ENCODE results near the gene FASTKD3.

DNA sequence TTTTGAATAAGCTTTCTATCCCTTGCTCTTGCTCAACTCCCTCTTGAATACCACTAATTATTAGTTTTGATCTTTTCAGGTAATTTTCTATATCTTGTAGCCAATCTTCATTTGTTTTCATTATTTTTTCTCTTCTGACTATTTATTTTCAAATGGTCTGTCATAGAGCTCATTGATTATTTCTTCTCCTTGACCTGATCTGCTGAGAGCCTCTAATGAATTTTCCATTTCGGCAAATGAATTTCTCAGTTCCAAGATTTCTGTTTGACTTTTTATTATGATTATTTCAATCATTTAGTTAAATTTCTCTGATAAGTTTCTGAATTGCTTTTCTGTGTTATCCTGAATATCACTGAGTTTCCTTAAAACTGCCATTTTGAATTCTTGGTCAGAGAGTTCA is 39.5 kb upstream of the FASTKD3 start:
- no peak for TF ChIP-seq POLR2A (IDR thresholded peaks at IDR 0.05)
- TF ChIP-seq, protein P1, sequence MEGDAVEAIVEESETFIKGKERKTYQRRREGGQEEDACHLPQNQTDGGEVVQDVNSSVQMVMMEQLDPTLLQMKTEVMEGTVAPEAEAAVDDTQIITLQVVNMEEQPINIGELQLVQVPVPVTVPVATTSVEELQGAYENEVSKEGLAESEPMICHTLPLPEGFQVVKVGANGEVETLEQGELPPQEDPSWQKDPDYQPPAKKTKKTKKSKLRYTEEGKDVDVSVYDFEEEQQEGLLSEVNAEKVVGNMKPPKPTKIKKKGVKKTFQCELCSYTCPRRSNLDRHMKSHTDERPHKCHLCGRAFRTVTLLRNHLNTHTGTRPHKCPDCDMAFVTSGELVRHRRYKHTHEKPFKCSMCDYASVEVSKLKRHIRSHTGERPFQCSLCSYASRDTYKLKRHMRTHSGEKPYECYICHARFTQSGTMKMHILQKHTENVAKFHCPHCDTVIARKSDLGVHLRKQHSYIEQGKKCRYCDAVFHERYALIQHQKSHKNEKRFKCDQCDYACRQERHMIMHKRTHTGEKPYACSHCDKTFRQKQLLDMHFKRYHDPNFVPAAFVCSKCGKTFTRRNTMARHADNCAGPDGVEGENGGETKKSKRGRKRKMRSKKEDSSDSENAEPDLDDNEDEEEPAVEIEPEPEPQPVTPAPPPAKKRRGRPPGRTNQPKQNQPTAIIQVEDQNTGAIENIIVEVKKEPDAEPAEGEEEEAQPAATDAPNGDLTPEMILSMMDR (IDR thresholded peaks at IDR 0.05) = no peak
- no peak for TF ChIP-seq EP300 (IDR thresholded peaks at IDR 0.05)

All from ovary (tissue), 3 donors.